Measurements from ENCODE around the gene GABARAPL2.
A peak's percentile ranks its signal among the peaks of the same experiment; 100 is the strongest.

GABARAPL2 gene

GRCh38 chr16:75555213-75555706 lies 10.9 kb upstream of the GABARAPL2 start:
- peak; percentile 89 for DNase-seq

GRCh38 chr16:75555707-75556430 lies 10.3 kb upstream of the GABARAPL2 start, which contains the start of gene TMEM231:
TMEM231 (minus strand) TSS chr16:75556252; CDS start chr16:75556209, 43 bp downstream.
- DNase-seq = peak; percentile 93

GRCh38 chr16:75556431-75556950 lies 9.7 kb upstream of the GABARAPL2 start:
- DNase-seq = no peak

- DNase-seq = no peak
Observed at GRCh38 chr16:75558846-75559401, 7.3 kb upstream of the GABARAPL2 start.

- DNase-seq = no peak
Observed at GRCh38 chr16:75559564-75560372, 6.4 kb upstream of the GABARAPL2 start.

GRCh38 chr16:75565640-75566039 lies 539 bp upstream of the GABARAPL2 start:
- no peak for DNase-seq

- DNase-seq = no peak
Observed at GRCh38 chr16:75566758-75567255, 628 bp downstream of the GABARAPL2 start.

GRCh38 chr16:75567911-75568310 lies 1.7 kb downstream of the GABARAPL2 start:
- DNase-seq = no peak

GRCh38 chr16:75570396-75571065 lies 4.4 kb downstream of the GABARAPL2 start:
- DNase-seq = no peak

- no peak for DNase-seq
Observed at GRCh38 chr16:75572864-75573542, 6.8 kb downstream of the GABARAPL2 start.

- no peak for DNase-seq
Observed at GRCh38 chr16:75573955-75574354, 7.8 kb downstream of the GABARAPL2 start.

GRCh38 chr16:75575958-75576357 lies 9.8 kb downstream of the GABARAPL2 start:
- no peak for DNase-seq

GRCh38 chr16:75576384-75576811 lies 10.2 kb downstream of the GABARAPL2 start:
- no peak for DNase-seq

GRCh38 chr16:75578212-75578611 lies 12.0 kb downstream of the GABARAPL2 start:
- DNase-seq = no peak

- no peak for DNase-seq
Observed at GRCh38 chr16:75578725-75579124, 12.5 kb downstream of the GABARAPL2 start.

GRCh38 chr16:75579281-75579834 lies 13.2 kb downstream of the GABARAPL2 start:
- DNase-seq = no peak

- DNase-seq = no peak
Observed at GRCh38 chr16:75584108-75584507, 17.9 kb downstream of the GABARAPL2 start.

GRCh38 chr16:75588716-75589115 lies 22.5 kb downstream of the GABARAPL2 start:
- no peak for DNase-seq

- DNase-seq = no peak
Observed at GRCh38 chr16:75589306-75589705, 23.1 kb downstream of the GABARAPL2 start.

GRCh38 chr16:75590920-75591843 lies 25.0 kb downstream of the GABARAPL2 start:
- DNase-seq = no peak

Data from 8988T (cell line).